Fibroblast of lung (primary cell): ENCODE results near the gene ZSCAN21.

Experiments
- CTCF ChIP-seq, 2 donors: IDR thresholded peaks in 1 of 2; conservative IDR thresholded peaks in 1 of 2; 1 replicate in 1 of 2; 2 replicates in 1 of 2; pipeline ENCODE4 v1.5.1; 2011 to 2012; ENCODE audit warnings: low read length in 2 of 2, control low read depth in 1 of 2, inconsistent platforms in 1 of 2, low read depth in 1 of 2, mild to moderate bottlenecking in 1 of 2
- EZH2 ChIP-seq: IDR thresholded peaks from 2 replicates; pipeline ENCODE4 v1.5.1; 2012; ENCODE audit warnings: low read length, control low read depth, mild to moderate bottlenecking; ENCODE audit errors: missing control alignments

- no peak for TF ChIP-seq CTCF (conservative IDR thresholded peaks at IDR 0.05 in 1 of 2, IDR thresholded peaks at IDR 0.05 in 1 of 2; ENCODE audit: low read depth in 1 of 2, low read length in 2 of 2)
- TF ChIP-seq EZH2, result no peak
These were observed 4.9 kb upstream of the ZSCAN21 start for GRCh38 chr7:100044718-100045117.
